ENCODE measurements around the gene PTRH1.
A peak's percentile ranks its signal among the peaks of the same experiment; 100 is the strongest.

PTRH1 gene

DNA sequence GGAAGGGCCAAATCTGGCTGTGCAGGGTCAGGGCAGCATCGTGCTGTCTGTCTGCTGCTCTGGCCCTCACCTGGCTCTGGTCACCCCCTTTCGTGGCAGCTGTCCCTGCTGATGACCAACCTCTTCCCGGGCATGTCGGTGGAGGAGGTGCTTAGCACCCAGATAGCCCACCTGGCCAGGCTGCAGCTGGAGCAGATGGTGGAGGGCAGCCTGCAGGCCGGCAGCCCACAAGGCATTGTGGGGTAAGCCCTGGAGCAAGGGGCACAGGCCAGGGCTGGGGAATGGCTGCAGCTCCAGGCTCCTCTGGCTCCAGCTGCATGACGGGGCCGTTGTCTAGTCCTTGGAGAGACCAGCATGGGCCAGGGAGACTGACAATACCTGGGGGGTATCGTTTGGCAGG, 11.4 kb upstream of the PTRH1 start:
- H3K4me2 ChIP-seq: no peak overlapping the region
- peaks cover 0 to 29% (median 0%) of the 10 kb centered on the region in 11 experiments; a peak in 6 of 22 replicates for H4K20me1 ChIP-seq
- H3K4me3 ChIP-seq: no peak overlapping the region
- H3K36me3 ChIP-seq: peaks cover 4 to 28% (median 11%) of the 10 kb centered on the region in 11 experiments; a peak in 17 of 22 replicates
- TF ChIP-seq Cebpa-rat (IDR thresholded peaks at IDR 0.05): no peak
- no peaks in the 10 kb centered on the region for H3K27me3 ChIP-seq
- no peak overlapping the region for H3K27ac ChIP-seq
- no peak overlapping the region for H3K9ac ChIP-seq
- no peaks in the 10 kb centered on the region for H3K9me3 ChIP-seq (replicated peaks in 1 of 11)
- H3K4me1 ChIP-seq: peaks cover 7 to 31% (median 25%) of the 10 kb centered on the region in 10 experiments; a peak in 19 of 20 replicates

- Histone ChIP-seq H3K4me3 (no peak overlapping the region), H3K27ac (no peak overlapping the region), H3K9me3 (replicated peaks in 1 of 11) (no peaks in the 10 kb centered on the region), H3K9ac (no peak overlapping the region), H3K27me3 (no peaks in the 10 kb centered on the region), H4K20me1 (peaks cover 0 to 5% (median 0%) of the 10 kb centered on the region in 11 experiments; a peak in 3 of 22 replicates), H3K4me1 (peaks cover 23 to 54% (median 47%) of the 10 kb centered on the region in 10 experiments), H3K4me2 (peak overlapping the region in 4 of 11 experiments; percentile 4 to 58 (median 14); a peak in 4 of 22 replicates), H3K36me3 (peaks cover 0 to 3% (median 0%) of the 10 kb centered on the region in 11 experiments; a peak in 2 of 22 replicates)
- TF ChIP-seq Cebpa-rat (IDR thresholded peaks at IDR 0.05): no peak
These were observed 8.5 kb upstream of the PTRH1 start for GRCh38 chr9:127724012-127724411.

GRCh38 chr9:127723444-127723843, 8.0 kb upstream of the PTRH1 start:
- H3K27me3 ChIP-seq: no peaks in the 10 kb centered on the region
- H3K27ac ChIP-seq: no peak overlapping the region
- H3K9ac ChIP-seq: no peak overlapping the region
- no peaks in the 10 kb centered on the region for H3K9me3 ChIP-seq (replicated peaks in 1 of 11)
- peaks cover 0 to 3% (median 0%) of the 10 kb centered on the region in 11 experiments; a peak in 2 of 22 replicates for H3K36me3 ChIP-seq
- H3K4me1 ChIP-seq: peaks cover 28 to 60% (median 51%) of the 10 kb centered on the region in 10 experiments
- peak overlapping the region in 10 of 11 experiments; percentile 5 to 59 (median 31); a peak in 15 of 22 replicates for H3K4me2 ChIP-seq
- TF ChIP-seq Cebpa-rat (IDR thresholded peaks at IDR 0.05): no peak
- no peak overlapping the region for H3K4me3 ChIP-seq
- peaks cover 0 to 3% (median 0%) of the 10 kb centered on the region in 11 experiments; a peak in 2 of 22 replicates for H4K20me1 ChIP-seq

DNA sequence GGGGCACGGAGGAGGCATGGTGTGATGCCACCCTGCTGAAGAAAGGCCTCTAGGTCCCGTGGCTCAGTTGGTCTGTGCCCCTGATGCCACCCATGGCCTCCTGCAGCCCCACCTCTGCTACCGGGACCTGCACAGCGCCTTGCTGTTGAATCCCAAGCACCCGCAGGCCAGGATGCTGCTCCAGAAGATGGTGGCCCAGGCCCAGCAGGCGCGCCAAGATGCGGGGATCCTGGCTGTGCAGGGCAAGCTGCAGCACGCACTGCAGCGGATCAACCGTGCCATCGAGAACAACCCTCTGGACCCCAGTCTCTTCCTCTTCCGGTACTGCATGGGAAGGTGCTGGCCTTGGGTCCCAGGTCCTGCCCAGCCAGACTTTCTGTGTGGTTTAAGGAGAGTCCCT, 7.5 kb upstream of the PTRH1 start:
- no peaks in the 10 kb centered on the region for H3K27me3 ChIP-seq
- H3K4me3 ChIP-seq: no peak overlapping the region
- peaks cover 30 to 61% (median 52%) of the 10 kb centered on the region in 10 experiments for H3K4me1 ChIP-seq
- H3K36me3 ChIP-seq: peaks cover 0 to 3% (median 0%) of the 10 kb centered on the region in 11 experiments; a peak in 2 of 22 replicates
- H3K4me2 ChIP-seq: peak overlapping the region in 10 of 11 experiments; percentile 5 to 59 (median 31); a peak in 15 of 22 replicates
- H3K9ac ChIP-seq: no peak overlapping the region
- TF ChIP-seq Cebpa-rat (IDR thresholded peaks at IDR 0.05): no peak
- no peaks in the 10 kb centered on the region for H3K9me3 ChIP-seq (replicated peaks in 1 of 11)
- no peak overlapping the region for H3K27ac ChIP-seq
- H4K20me1 ChIP-seq: peaks cover 0 to 3% (median 0%) of the 10 kb centered on the region in 11 experiments; a peak in 2 of 22 replicates

GRCh38 chr9:127722055-127722745, 6.7 kb upstream of the PTRH1 start:
- peak overlapping the region in 3 of 11 experiments; percentile 3 to 59 (median 35); a peak in 2 of 22 replicates for H3K4me2 ChIP-seq
- H3K4me1 ChIP-seq: peaks cover 30 to 66% (median 60%) of the 10 kb centered on the region in 10 experiments
- H4K20me1 ChIP-seq: peaks cover 0 to 3% (median 0%) of the 10 kb centered on the region in 11 experiments; a peak in 2 of 22 replicates
- no peak overlapping the region for H3K4me3 ChIP-seq
- no peak for TF ChIP-seq Cebpa-rat (IDR thresholded peaks at IDR 0.05)
- H3K36me3 ChIP-seq: peaks cover 0 to 3% (median 0%) of the 10 kb centered on the region in 11 experiments; a peak in 2 of 22 replicates
- H3K9me3 ChIP-seq (replicated peaks in 1 of 11): no peaks in the 10 kb centered on the region
- no peak overlapping the region for H3K9ac ChIP-seq
- no peak overlapping the region for H3K27ac ChIP-seq
- no peaks in the 10 kb centered on the region for H3K27me3 ChIP-seq

GRCh38 chr9:127721391-127721821, 5.9 kb upstream of the PTRH1 start:
- Histone ChIP-seq H3K4me1 (peaks cover 33 to 74% (median 67%) of the 10 kb centered on the region in 10 experiments), H3K36me3 (no peaks in the 10 kb centered on the region; a peak in 2 of 22 replicates), H3K4me2 (peak overlapping the region in 6 of 11 experiments; percentile 22 to 59 (median 50); a peak in 7 of 22 replicates), H3K9ac (peak overlapping the region in 2 of 11 experiments; percentile 20 to 31; a peak in 2 of 22 replicates), H3K9me3 (replicated peaks in 1 of 11) (no peaks in the 10 kb centered on the region), H3K4me3 (no peak overlapping the region), H4K20me1 (peaks cover 0 to 3% (median 0%) of the 10 kb centered on the region in 11 experiments; a peak in 2 of 22 replicates), H3K27ac (peak overlapping the region in 3 of 11 experiments; percentile 8 to 53 (median 49); a peak in 3 of 22 replicates), H3K27me3 (no peaks in the 10 kb centered on the region)
- no peak for TF ChIP-seq Cebpa-rat (IDR thresholded peaks at IDR 0.05)

DNA sequence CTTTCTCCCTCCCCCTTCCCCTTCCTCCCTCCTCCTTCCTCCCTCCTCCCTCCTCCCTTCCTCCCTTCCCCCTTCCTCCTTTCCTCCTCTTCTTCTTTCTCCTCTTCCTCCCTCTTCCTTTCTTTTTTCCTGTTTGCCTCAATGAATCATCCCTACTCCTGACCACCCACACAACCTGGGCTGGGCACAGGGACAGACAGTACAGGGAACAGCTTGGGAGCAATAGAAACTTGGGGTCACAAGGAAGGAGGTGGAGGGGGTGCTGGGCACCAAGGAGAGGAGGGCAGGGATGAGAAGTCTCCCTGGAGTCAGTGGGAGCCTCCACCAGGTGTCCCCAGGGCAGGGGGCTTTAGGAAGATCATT, 5.4 kb upstream of the PTRH1 start:
- Histone ChIP-seq H3K27ac (peak overlapping the region in 5 of 11 experiments; percentile 8 to 53 (median 37); a peak in 4 of 22 replicates), H3K4me2 (peak overlapping the region in 9 of 11 experiments; percentile 22 to 59 (median 49); a peak in 12 of 22 replicates), H3K9ac (peak overlapping the region in 3 of 11 experiments; percentile 13 to 31 (median 20); a peak in 3 of 22 replicates), H3K4me3 (no peak overlapping the region; a peak in 1 of 20 replicates), H3K4me1 (peaks cover 38 to 79% (median 73%) of the 10 kb centered on the region in 10 experiments), H4K20me1 (peaks cover 0 to 3% (median 0%) of the 10 kb centered on the region in 11 experiments; a peak in 2 of 22 replicates), H3K27me3 (no peaks in the 10 kb centered on the region), H3K9me3 (replicated peaks in 1 of 11) (no peaks in the 10 kb centered on the region), H3K36me3 (no peaks in the 10 kb centered on the region)
- TF ChIP-seq Cebpa-rat (IDR thresholded peaks at IDR 0.05): no peak

DNA sequence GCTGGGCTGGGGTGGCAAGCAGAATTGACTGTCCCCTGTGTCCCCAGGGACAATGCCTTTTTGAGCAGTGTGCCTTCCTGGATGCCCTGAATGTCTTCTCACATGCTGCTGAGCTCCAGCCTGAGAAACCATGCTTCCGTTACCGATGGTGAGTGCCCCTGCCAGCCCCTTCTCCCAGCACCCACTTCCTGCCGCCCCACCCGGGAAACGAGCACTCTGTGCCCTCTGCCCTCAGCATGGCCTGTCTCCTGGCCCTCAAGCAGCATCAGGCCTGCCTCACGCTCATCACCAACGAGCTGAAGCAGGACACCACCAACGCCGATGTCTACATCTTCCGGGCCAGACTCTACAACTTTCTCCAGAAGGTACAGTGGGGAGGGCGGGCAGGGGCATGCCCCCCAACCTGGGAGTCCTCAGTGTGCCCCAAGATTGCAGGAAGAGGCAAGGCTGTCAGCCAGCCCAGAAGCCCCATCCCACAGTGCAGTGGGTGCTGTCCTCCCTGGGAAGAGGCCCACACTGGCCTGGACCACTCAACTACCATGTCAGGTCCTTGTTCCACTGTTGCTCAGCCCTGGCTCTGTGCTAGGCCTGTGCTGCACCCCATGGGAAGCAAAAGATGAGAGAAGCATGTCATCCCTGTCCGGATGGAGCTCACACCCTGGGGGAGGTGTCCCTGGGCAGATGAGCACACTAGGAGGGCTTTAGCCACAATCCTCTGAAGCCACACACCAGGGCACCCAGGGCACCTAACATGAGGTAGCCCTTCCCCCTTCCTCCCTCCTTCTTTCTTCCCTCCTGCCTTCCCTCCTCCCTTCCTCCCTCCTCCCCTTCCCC, 4.8 kb upstream of the PTRH1 start:
- Histone ChIP-seq H3K4me2 (peak overlapping the region; percentile 41 to 91 (median 84)), H3K4me3 (peak overlapping the region in 8 of 10 experiments; percentile 21 to 51 (median 35); a peak in 10 of 20 replicates), H4K20me1 (peaks cover 0 to 3% (median 0%) of the 10 kb centered on the region in 11 experiments; a peak in 2 of 22 replicates), H3K9ac (peak overlapping the region; percentile 4 to 75 (median 60); a peak in 19 of 22 replicates), H3K27ac (peak overlapping the region in 9 of 11 experiments; percentile 62 to 83 (median 70); a peak in 19 of 22 replicates), H3K36me3 (no peaks in the 10 kb centered on the region), H3K27me3 (no peaks in the 10 kb centered on the region), H3K9me3 (replicated peaks in 1 of 11) (no peaks in the 10 kb centered on the region), H3K4me1 (peaks cover 38 to 79% (median 73%) of the 10 kb centered on the region in 10 experiments)
- TF ChIP-seq Cebpa-rat (IDR thresholded peaks at IDR 0.05): no peak

Measured in BLaER1 treated with 17β-estradiol and CSF1 and Interleukin-3, amounts not matched to agents 10 nM and 100 nM (cell line).